H9 (cell line): ENCODE data around the gene KRT15. TPM values are rescaled to one million over a fixed set of nuclear protein-coding genes. Genes with fewer than 3 reads are reported as not detected.
A peak's percentile ranks its signal among the peaks of the same experiment; 100 is the strongest.

ENCODE experiments used
- DNase-seq: peaks from one replicate; pipeline ENCODE4 v3.0.0-alpha.2; 2017
- H2AFZ ChIP-seq: one replicate; pipeline ENCODE4 v1.6.1; 2013; ENCODE audit warnings: mild to moderate bottlenecking, low read length, control low read depth, moderate library complexity
- H2AK5ac ChIP-seq: 2 replicates; pipeline ENCODE4 v1.6.1; 2013; ENCODE audit warnings: low read length, control low read depth, mixed read lengths; ENCODE audit not compliant: insufficient read length
- H2BK120ac ChIP-seq: one replicate; pipeline ENCODE4 v1.6.1; 2013; ENCODE audit warnings: low read depth, mild to moderate bottlenecking, low read length, control low read depth, inconsistent platforms; ENCODE audit not compliant: poor library complexity, severe bottlenecking
- H2BK12ac ChIP-seq: 2 replicates; pipeline ENCODE4 v1.6.1; 2013; ENCODE audit warnings: low read length, control low read depth, mixed read lengths, low read depth; ENCODE audit not compliant: insufficient read length
- H2BK15ac ChIP-seq: 2 replicates; pipeline ENCODE4 v1.6.1; 2013; ENCODE audit warnings: low read depth, low read length, control low read depth
- H2BK20ac ChIP-seq: one replicate; pipeline ENCODE4 v1.6.1; 2013; ENCODE audit warnings: low read depth, mild to moderate bottlenecking, low read length, control low read depth, inconsistent platforms; ENCODE audit not compliant: poor library complexity, severe bottlenecking
- H2BK5ac ChIP-seq: 2 replicates; pipeline ENCODE4 v1.6.1; 2013; ENCODE audit warnings: low read length, control low read depth, mixed read lengths; ENCODE audit not compliant: insufficient read length
- H3K14ac ChIP-seq: 2 replicates; pipeline ENCODE4 v1.6.1; 2013; ENCODE audit warnings: low read length, control low read depth; ENCODE audit not compliant: insufficient read depth
- H3K18ac ChIP-seq: 2 replicates; pipeline ENCODE4 v1.6.1; 2013; ENCODE audit warnings: low read depth, mild to moderate bottlenecking, mixed read lengths, low read length, control low read depth; ENCODE audit not compliant: insufficient read length
- H3K23ac ChIP-seq: 2 replicates; pipeline ENCODE4 v1.6.1; 2013; ENCODE audit warnings: low read length, control low read depth, mixed read lengths, low read depth; ENCODE audit not compliant: insufficient read length
- H3K23me2 ChIP-seq: 2 replicates; pipeline ENCODE4 v1.6.1; 2013; ENCODE audit warnings: low read depth, mild to moderate bottlenecking, mixed read lengths, low read length, control low read depth; ENCODE audit not compliant: insufficient read length, poor library complexity, severe bottlenecking
- H3K27ac ChIP-seq: 2 replicates; pipeline ENCODE4 v1.5.1; 2013; ENCODE audit warnings: low read length, control low read depth, mixed read lengths, low read depth; ENCODE audit not compliant: insufficient read length
- H3K27me3 ChIP-seq: 2 replicates; pipeline ENCODE4 v1.6.1; 2013; ENCODE audit warnings: low read length, control low read depth, inconsistent platforms; ENCODE audit not compliant: insufficient read depth
- H3K4ac ChIP-seq: 2 replicates; pipeline ENCODE4 v1.6.1; 2013; ENCODE audit warnings: low read depth, mild to moderate bottlenecking, control low read depth, inconsistent platforms, low read length, moderate library complexity
- H3K4me1 ChIP-seq: 2 replicates; pipeline ENCODE4 v1.6.1; 2013; ENCODE audit warnings: low read length, control low read depth, inconsistent platforms; ENCODE audit not compliant: insufficient read depth
- H3K4me2 ChIP-seq: 2 replicates; pipeline ENCODE4 v1.6.1; 2013; ENCODE audit warnings: low read length, control low read depth, mixed read lengths; ENCODE audit not compliant: insufficient read length, insufficient read depth
- H3K56ac ChIP-seq: 2 replicates; pipeline ENCODE4 v1.6.1; 2013; ENCODE audit warnings: low read depth, mild to moderate bottlenecking, mixed read lengths, low read length, control low read depth; ENCODE audit not compliant: insufficient read length
- H3K79me1 ChIP-seq: 2 replicates; pipeline ENCODE4 v1.6.1; 2013; ENCODE audit warnings: low read depth, mild to moderate bottlenecking, moderate library complexity, low read length, control low read depth, inconsistent platforms; ENCODE audit not compliant: insufficient read depth, poor library complexity, severe bottlenecking
- H3K79me2 ChIP-seq: 2 replicates; pipeline ENCODE4 v1.6.1; 2013; ENCODE audit warnings: low read length, control low read depth, inconsistent platforms; ENCODE audit not compliant: insufficient read depth
- H3K9ac ChIP-seq: 2 replicates; pipeline ENCODE4 v1.6.1; 2013; ENCODE audit warnings: low read length, control low read depth, mixed read lengths; ENCODE audit not compliant: insufficient read length; ENCODE audit errors: extremely low read depth
- H3K9me3 ChIP-seq: one replicate; pipeline ENCODE4 v1.6.1; 2013; ENCODE audit warnings: low read depth, low read length, inconsistent platforms; ENCODE audit not compliant: control insufficient read depth
- H3T11ph ChIP-seq: one replicate; pipeline ENCODE4 v1.6.1; 2013; ENCODE audit warnings: mild to moderate bottlenecking, low read length, control low read depth, inconsistent platforms
- H4K20me1 ChIP-seq: one replicate; pipeline ENCODE4 v1.6.1; 2013; ENCODE audit not compliant: control insufficient read depth, insufficient read length, insufficient read depth
- H4K5ac ChIP-seq: 2 replicates; pipeline ENCODE4 v1.6.1; 2013; ENCODE audit warnings: low read depth, mild to moderate bottlenecking, mixed read lengths, low read length, control low read depth; ENCODE audit not compliant: insufficient read length
- H4K8ac ChIP-seq: replicated peaks from 2 replicates; pipeline ENCODE4 v1.6.1; 2013; ENCODE audit warnings: low read length, control low read depth, mixed read lengths, low read depth; ENCODE audit not compliant: insufficient read length
- H4K91ac ChIP-seq: 2 replicates; pipeline ENCODE4 v1.6.1; 2013; ENCODE audit warnings: low read depth, mild to moderate bottlenecking, moderate library complexity, mixed read lengths, low read length, control low read depth; ENCODE audit not compliant: insufficient read length
- H3K27ac Mint-ChIP-seq, 3 experiments: 2 replicates in 2 of 3; 3 replicates in 1 of 3; pipeline ENCODE4 v1.8.0; 2020 to 2021; ENCODE audit warnings: mixed read lengths in 3 of 3, mild to moderate bottlenecking in 1 of 3, moderate library complexity in 1 of 3
- H3K27me3 Mint-ChIP-seq: 2 replicates; pipeline ENCODE4 v1.8.0; 2021; ENCODE audit warnings: low read depth, mild to moderate bottlenecking, moderate library complexity, mixed read lengths
- H3K36me3 Mint-ChIP-seq, 3 experiments: 2 replicates in 2 of 3; 3 replicates in 1 of 3; pipeline ENCODE4 v1.8.0; 2020 to 2021; ENCODE audit warnings: low read depth in 3 of 3, mixed read lengths in 3 of 3; ENCODE audit not compliant: insufficient read depth in 1 of 3
- H3K4me1 Mint-ChIP-seq, 2 experiments: 2 replicates each; pipeline ENCODE4 v1.8.0; 2020; ENCODE audit warnings: mixed read lengths in 2 of 2
- H3K4me3 Mint-ChIP-seq, 2 experiments: 2 replicates in 1 of 2; 3 replicates in 1 of 2; pipeline ENCODE4 v1.8.0; 2020 to 2021; ENCODE audit warnings: mild to moderate bottlenecking in 2 of 2, mixed read lengths in 2 of 2, moderate library complexity in 1 of 2
- H3K9me3 Mint-ChIP-seq, 2 experiments: 2 replicates in 1 of 2; 3 replicates in 1 of 2; pipeline ENCODE4 v1.8.0; 2020; ENCODE audit warnings: mild to moderate bottlenecking in 2 of 2, mixed read lengths in 2 of 2, moderate library complexity in 1 of 2
- CTCF ChIP-seq: fragments of 200-600 bp; sonication (generic); conservative IDR thresholded peaks from 3 replicates; pipeline ENCODE4 v1.8.0; 2021; ENCODE audit warnings: antibody characterized with exemption, mild to moderate bottlenecking
- WGBS: extraction: QIAGEN DNeasy Blood & Tissue Kit; methylation state at CpG from one replicate; pipeline ENCODE4 v1.1.7; 2013; ENCODE audit warnings: missing lambda C conversion rate, low lambda C conversion rate, mixed read lengths; ENCODE audit not compliant: insufficient read length; ENCODE audit errors: extremely low coverage; 5-methylcytosine and 5-hydroxymethylcytosine counted together
- total RNA-seq: library from RNA; stranded (reverse); gene quantifications from 2 replicates; pipeline ENCODE4 v1.2.1, GENCODE V29; 2021

The KRT15 gene
- total RNA-seq, 1 experiment from 2014 or later = 0.87 TPM

- no peak overlapping the region for H3T11ph ChIP-seq
- no peak overlapping the region for H2BK12ac ChIP-seq
- H3K56ac ChIP-seq = no peak overlapping the region
- H3K14ac ChIP-seq = no peak overlapping the region
- H2BK15ac ChIP-seq = no peak overlapping the region; the same call in 1 of the 2 replicates
- no peak overlapping the region for H2BK5ac ChIP-seq
- no peak overlapping the region for H4K8ac ChIP-seq
- H2BK20ac ChIP-seq = no peak overlapping the region
- H3K9ac ChIP-seq = no peak overlapping the region
- Mint-ChIP-seq H3K36me3 (no peaks in the 10 kb centered on the region), H3K27me3 (peaks cover 27% of the 10 kb centered on the region), H3K9me3 (no peaks in the 10 kb centered on the region), H3K4me3 (no peak overlapping the region), H3K4me1 (peaks cover 1 to 10% of the 10 kb centered on the region in 2 experiments), H3K27ac (no peak overlapping the region)
- H2AFZ ChIP-seq = no peak overlapping the region
- no peak overlapping the region for H2BK120ac ChIP-seq
- H3K23ac ChIP-seq = no peak overlapping the region
- H2AK5ac ChIP-seq = no peak overlapping the region
- no peak overlapping the region for H4K91ac ChIP-seq
- H3K9me3 ChIP-seq = no peaks in the 10 kb centered on the region
- peaks cover 3% of the 10 kb centered on the region for H3K23me2 ChIP-seq
- H4K5ac ChIP-seq = no peak overlapping the region
- no peak overlapping the region for H3K4me2 ChIP-seq
- peak; percentile 91 for TF ChIP-seq CTCF
- no peak overlapping the region for H3K27ac ChIP-seq
- H3K4me1 ChIP-seq = no peaks in the 10 kb centered on the region
- H3K4ac ChIP-seq = no peak overlapping the region
- H3K79me1 ChIP-seq = no peaks in the 10 kb centered on the region
- H3K18ac ChIP-seq = no peak overlapping the region
- DNase-seq = peak; percentile 93
- no CpG with 5 or more reads among the region's 29 CpGs for WGBS
- no peaks in the 10 kb centered on the region for H3K79me2 ChIP-seq
- H4K20me1 ChIP-seq = no peaks in the 10 kb centered on the region
- H3K27me3 ChIP-seq = no peaks in the 10 kb centered on the region
Measured at GRCh38 chr17:41486809-41487530, 31.7 kb downstream of the KRT15 start.
